Activated T-cell treated with anti-CD3 and anti-CD28 coated beads, Interleukin-2, amount 50 U/mL, for 1 hour (primary cell): ENCODE results near the gene NPBWR2.
A peak's percentile ranks its signal among the peaks of the same experiment; 100 is the strongest.

Experiments used
- DNase-seq: peaks from one replicate; pipeline ENCODE4 v3.0.0-alpha.2; 2020

Gene NPBWR2

GRCh38 chr20:64106981-64107735 lies at the start of gene NPBWR2:
Gene NPBWR2, minus strand, starts transcription at chr20:64107565. Its CDS starts 734 bp downstream, at chr20:64106831.
- peak; percentile 40 for DNase-seq

- no peak for DNase-seq
These were observed 48.9 kb upstream of the NPBWR2 start for GRCh38 chr20:64156136-64156885.

- no peak for DNase-seq
These were observed 48.1 kb upstream of the NPBWR2 start for GRCh38 chr20:64155258-64156135.

- DNase-seq, result no peak
These were observed 47.4 kb upstream of the NPBWR2 start for GRCh38 chr20:64154590-64155257.

- no peak for DNase-seq
These were observed 46.7 kb upstream of the NPBWR2 start for GRCh38 chr20:64153861-64154589.

GRCh38 chr20:64153410-64153809 lies 46.0 kb upstream of the NPBWR2 start:
- no peak for DNase-seq

- DNase-seq, result no peak
These were observed 45.5 kb upstream of the NPBWR2 start for GRCh38 chr20:64152906-64153305.

- DNase-seq, result no peak
These were observed 44.5 kb upstream of the NPBWR2 start for GRCh38 chr20:64151633-64152530.

- DNase-seq, result no peak
These were observed 43.6 kb upstream of the NPBWR2 start for GRCh38 chr20:64150756-64151632.

GRCh38 chr20:64149809-64150560 lies 42.6 kb upstream of the NPBWR2 start:
- no peak for DNase-seq

- no peak for DNase-seq
These were observed 41.8 kb upstream of the NPBWR2 start for GRCh38 chr20:64149141-64149540.

- no peak for DNase-seq
These were observed 41.2 kb upstream of the NPBWR2 start for GRCh38 chr20:64148581-64148980.

- DNase-seq, result no peak
These were observed 39.6 kb upstream of the NPBWR2 start for GRCh38 chr20:64146936-64147477.

GRCh38 chr20:64146301-64146935 lies 39.1 kb upstream of the NPBWR2 start:
- no peak for DNase-seq

- DNase-seq, result no peak
These were observed 38.3 kb upstream of the NPBWR2 start for GRCh38 chr20:64145458-64146300.

GRCh38 chr20:64144144-64144912 lies 37.0 kb upstream of the NPBWR2 start:
- no peak for DNase-seq
